Activated CD4-positive, alpha-beta T cell treated with anti-CD3 and anti-CD28 coated beads for 4 hours (primary cell): ENCODE data around the gene MLLT10.

Experiments used
- DNase-seq, 2 donors: peaks; one replicate each; pipeline ENCODE4 v3.0.0-alpha.2; 2020

The MLLT10 gene

GRCh38 chr10:21655236-21655635 lies 121.2 kb downstream of the MLLT10 start:
- DNase-seq: no peak

DNA sequence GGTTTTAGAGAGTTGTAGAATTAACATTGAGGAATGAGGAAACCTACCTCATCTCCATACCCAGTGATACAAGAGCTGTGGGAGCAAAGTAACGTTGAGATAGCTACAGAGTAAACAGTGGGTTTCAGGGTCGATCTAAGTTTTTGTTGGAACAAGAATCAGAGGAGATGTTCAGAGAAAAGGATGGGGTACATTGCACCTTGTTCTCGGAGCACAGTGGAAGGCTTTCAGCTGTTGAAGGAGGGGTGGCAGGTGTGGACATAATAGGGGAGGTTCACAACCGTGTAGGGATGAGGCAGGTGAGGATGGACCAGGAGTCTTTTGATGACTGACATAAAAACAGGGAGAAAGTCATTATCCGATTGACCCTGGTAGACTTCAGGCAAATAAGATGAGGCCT lies 121.7 kb downstream of the MLLT10 start:
- DNase-seq: no peak

- DNase-seq: no peak
These were observed 127.1 kb downstream of the MLLT10 start for GRCh38 chr10:21661087-21661486.

GRCh38 chr10:21661935-21662334 lies 127.9 kb downstream of the MLLT10 start:
- DNase-seq: no peak

DNA sequence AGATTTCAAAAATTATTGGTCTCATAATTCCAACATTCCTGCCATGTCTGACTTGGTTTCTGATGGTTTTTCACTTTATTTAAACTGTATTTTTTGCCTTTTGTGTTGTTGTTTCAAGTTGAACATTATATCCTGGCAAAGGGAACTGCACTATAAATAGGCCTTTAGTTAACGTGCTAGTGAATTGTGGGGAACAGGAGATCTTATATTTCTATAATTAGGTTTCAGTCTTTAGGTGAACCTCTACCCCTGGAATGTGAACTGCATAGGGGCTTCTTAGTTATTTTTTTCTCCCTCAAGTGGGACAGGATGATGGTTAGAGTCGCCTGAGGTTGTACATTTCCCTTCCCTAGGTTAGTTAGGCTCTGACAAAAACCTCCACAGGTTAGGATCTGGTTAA lies 128.6 kb downstream of the MLLT10 start:
- no peak for DNase-seq

- DNase-seq: no peak
These were observed 134.8 kb downstream of the MLLT10 start for GRCh38 chr10:21668831-21669230.

- DNase-seq: no peak
These were observed 136.4 kb downstream of the MLLT10 start for GRCh38 chr10:21670391-21670790.

GRCh38 chr10:21673668-21674067 lies 139.6 kb downstream of the MLLT10 start:
- DNase-seq: no peak

DNA sequence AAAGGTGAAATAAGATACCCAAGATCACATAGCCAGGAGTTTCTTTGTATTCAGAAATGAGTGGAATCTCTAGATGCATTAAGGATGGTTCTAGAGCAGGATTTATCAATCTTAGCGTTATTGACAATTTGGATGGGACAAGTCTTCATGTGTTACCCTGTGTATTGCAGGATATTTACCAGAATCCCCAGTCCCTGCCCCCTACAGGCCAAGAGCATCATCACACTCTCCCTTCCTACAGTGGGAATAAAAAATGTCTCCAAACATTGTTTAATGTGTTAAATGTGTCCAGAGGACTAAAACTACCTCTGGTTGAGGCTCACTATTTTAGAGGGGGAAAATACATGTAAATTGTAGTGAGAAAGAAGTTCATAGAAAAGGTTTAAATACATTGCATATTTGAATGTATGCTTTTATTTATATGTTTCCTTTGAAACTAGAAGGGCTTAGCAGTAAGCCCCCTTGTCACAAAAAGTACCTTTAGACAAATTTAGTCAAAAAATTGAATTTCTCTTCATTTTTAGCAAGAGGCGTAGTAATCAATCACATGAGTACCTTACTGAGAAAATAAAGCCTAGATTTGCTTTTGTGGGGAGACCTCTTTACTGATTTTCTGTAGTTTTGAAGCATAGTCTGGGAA lies 141.2 kb downstream of the MLLT10 start:
- DNase-seq: peak; percentile 19 to 32

- no peak for DNase-seq
These were observed 143.5 kb downstream of the MLLT10 start for GRCh38 chr10:21677551-21677950.

GRCh38 chr10:21681156-21681555 lies 147.1 kb downstream of the MLLT10 start:
- DNase-seq: no peak

- DNase-seq: no peak
These were observed 153.4 kb downstream of the MLLT10 start for GRCh38 chr10:21687266-21688008.

GRCh38 chr10:21688009-21688332 lies 153.9 kb downstream of the MLLT10 start:
- no peak for DNase-seq

GRCh38 chr10:21688870-21689269 lies 154.8 kb downstream of the MLLT10 start:
- no peak for DNase-seq

DNA sequence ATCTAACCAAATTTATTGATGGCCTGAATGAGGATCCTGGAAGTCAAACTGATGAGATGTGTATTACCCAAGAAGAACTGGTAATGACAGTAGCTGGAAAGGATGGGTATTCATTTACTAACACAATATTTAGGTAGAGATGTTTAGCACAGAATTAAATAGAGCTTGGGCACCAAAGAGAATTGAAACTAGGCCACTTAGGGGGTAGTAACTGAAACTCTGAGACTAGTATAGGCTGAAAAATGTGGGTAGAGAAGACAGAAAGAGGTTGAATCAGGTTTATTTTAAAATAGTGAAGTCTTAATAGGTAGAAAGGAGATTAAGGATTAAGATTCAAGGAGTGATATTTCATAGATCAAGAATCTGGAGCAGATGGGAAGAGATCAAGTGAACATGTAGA lies 155.8 kb downstream of the MLLT10 start:
- no peak for DNase-seq

GRCh38 chr10:21692916-21693315 lies 158.9 kb downstream of the MLLT10 start:
- no peak for DNase-seq

DNA sequence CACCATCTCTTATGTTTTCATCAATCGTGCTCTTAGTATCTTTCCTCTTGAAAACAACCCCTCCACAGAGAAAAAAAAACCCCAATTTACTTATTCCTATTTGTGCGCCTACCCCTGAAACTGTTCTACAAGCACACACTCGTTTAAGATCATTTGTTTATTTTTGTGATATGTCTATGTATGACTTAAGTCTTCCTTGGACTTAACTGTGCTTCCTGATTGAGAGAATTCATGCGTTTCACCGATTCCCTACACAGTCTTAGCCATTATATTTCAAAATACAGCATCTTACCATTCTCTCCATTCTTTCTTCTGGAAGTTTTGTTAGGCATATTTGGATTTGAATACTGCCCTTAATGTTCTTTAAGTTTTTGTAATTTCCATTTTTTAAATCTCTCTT lies 159.4 kb downstream of the MLLT10 start:
- no peak for DNase-seq

DNA sequence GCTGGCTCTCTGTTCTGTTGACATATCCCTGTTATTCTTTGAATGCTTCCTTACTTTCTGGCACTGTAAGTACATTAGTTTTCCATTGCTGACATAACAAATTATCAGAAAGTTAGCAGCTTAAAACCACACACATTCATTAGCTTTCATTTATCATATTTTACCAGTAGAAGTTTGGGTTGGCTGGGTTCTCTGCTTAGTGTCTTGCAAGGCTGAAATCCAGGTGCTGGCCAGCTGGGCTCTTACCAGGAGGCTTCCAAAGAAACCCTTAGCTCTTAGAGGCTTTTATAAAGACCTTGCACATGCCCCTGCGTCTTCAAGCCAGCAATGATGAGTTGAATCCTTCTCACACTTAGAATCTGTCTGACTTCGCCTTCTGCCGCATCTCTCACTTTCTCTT lies 160.6 kb downstream of the MLLT10 start:
- no peak for DNase-seq

- no peak for DNase-seq
These were observed 162.3 kb downstream of the MLLT10 start for GRCh38 chr10:21696302-21696701.

DNA sequence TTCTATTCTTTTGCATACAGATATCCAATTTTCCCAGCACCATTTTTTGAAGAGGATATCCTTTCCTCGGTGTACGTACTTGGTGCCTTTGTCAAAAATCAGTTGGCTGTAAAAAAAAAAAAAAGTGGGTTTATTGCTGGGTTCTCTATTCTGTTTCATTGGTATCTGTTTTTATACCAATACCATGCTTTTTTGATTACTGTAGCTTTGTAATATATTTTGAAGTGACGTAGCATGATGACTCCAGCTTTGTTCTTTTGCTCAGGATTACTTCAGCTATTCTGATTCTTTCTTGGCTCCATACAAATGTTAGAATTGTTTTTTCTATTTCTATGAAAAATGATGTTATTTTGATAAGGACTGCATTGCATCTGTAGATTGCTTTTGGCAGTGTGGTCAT lies 165.5 kb downstream of the MLLT10 start:
- no peak for DNase-seq

DNA sequence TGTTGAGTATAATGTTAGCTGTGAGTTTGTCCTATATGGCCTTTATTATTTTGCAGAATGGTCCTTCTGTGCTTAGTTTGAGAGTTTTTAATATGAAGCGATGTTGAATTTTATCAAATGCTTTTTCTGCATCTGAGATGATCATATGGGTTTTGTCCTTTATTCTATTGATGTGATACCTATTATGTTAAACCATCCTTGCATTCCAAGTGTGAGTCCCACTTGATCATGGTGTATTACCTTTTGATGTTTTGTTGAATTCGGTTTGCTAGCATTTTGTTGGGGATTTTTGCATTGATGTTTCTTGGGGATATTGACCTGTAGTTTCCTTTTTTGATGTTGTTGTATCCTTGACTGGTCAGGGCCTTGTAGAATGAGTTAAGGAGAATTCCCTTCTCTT lies 166.4 kb downstream of the MLLT10 start:
- no peak for DNase-seq

DNA sequence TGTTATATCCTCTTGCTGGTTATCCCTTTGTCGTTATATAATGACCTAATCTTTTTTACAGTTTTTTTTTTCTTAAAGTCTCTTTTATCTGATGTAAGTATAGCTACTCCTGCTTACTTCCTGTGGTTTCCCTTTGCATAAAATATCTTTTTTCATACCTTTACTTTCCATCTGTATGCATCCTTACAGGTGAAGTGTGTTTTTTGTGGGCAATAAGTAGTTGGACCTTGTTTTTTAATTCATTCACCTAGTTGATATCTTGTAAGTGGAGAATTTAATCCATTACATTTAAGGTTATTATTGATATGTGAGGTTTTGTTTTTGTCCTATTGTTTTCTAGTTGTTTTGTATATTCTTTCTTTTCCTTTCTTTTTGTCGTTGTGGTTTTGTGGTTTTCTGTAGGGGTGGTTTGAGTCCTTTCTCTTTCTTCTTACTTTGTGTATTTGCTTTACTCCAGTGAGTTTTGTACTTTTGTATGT lies 168.6 kb downstream of the MLLT10 start:
- no peak for DNase-seq

- DNase-seq: no peak
These were observed 171.3 kb downstream of the MLLT10 start for GRCh38 chr10:21705142-21705827.

DNA sequence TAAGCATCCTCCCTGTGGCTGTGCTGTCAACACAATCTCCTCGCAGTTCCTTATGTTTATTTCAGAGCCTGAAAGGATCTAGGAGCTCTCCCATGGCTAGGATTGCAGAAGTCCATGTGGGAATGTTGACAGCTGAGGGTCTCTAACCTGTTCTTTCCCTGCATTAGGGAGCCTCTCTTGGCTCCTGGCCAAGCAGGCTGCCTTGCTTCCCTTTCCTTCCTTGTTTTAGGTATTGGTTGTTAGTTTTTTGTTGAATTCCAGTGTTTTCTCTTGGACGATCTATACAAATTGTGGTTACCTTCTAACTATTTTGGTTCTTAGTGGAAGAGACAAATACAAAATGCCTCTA lies 171.8 kb downstream of the MLLT10 start:
- DNase-seq: no peak
